Measurements from ENCODE around the gene KCNMB2.

Gene KCNMB2

DNA sequence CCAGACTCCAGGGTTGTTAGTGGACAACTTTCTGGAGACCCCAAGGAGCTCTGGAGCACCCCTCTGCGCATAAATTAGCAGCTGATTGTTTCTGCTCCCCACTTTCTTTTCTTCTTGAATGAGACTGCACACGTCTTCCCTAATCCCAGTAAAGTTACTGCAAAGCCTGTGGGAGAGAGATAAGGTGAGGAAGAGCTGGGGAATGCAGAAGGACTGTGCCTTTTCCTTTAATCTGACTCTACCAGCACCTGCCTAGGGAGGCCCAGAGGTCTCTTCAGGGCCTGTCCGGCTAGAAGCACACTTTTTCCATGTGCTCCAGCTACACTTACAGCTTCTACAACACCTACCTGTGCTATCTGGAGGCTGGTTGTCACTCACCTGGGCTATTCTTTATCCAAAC is 143.8 kb downstream of the KCNMB2 start:
- H3K27me3 ChIP-seq, result no peaks in the 10 kb centered on the region
- no peaks in the 10 kb centered on the region for H3K36me3 ChIP-seq
- TF ChIP-seq, protein P1, sequence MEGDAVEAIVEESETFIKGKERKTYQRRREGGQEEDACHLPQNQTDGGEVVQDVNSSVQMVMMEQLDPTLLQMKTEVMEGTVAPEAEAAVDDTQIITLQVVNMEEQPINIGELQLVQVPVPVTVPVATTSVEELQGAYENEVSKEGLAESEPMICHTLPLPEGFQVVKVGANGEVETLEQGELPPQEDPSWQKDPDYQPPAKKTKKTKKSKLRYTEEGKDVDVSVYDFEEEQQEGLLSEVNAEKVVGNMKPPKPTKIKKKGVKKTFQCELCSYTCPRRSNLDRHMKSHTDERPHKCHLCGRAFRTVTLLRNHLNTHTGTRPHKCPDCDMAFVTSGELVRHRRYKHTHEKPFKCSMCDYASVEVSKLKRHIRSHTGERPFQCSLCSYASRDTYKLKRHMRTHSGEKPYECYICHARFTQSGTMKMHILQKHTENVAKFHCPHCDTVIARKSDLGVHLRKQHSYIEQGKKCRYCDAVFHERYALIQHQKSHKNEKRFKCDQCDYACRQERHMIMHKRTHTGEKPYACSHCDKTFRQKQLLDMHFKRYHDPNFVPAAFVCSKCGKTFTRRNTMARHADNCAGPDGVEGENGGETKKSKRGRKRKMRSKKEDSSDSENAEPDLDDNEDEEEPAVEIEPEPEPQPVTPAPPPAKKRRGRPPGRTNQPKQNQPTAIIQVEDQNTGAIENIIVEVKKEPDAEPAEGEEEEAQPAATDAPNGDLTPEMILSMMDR (IDR thresholded peaks at IDR 0.05; ENCODE audit: low read depth, low read length), result no peak
- H3K4me1 ChIP-seq, result no peaks in the 10 kb centered on the region
- H3K9me3 ChIP-seq, result no peaks in the 10 kb centered on the region
- no peak for DNase-seq
- no peak overlapping the region for H3K4me3 ChIP-seq (ENCODE audit: low read depth, low read length)

DNA sequence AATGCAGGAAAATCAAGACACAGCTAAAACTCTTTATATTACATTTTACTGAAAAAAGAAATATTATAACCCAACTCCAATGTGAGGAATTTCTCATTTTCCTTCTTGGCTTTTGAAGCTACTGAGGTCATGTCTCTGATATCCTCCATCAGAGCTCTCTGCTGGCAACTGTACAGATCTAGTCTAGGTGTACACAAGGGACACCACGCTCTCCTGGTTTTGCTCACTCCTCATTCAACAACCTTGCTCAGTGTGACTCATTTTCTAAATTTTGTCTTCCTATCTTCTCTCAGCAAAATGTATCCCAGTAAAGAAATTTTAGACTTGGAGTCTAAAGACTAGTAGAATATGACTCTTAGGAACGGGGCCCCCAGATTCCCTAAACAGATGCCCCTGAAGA is 144.3 kb downstream of the KCNMB2 start:
- H3K4me3 ChIP-seq (ENCODE audit: low read depth, low read length), result no peak overlapping the region
- no peaks in the 10 kb centered on the region for H3K4me1 ChIP-seq
- H3K36me3 ChIP-seq, result no peaks in the 10 kb centered on the region
- no peaks in the 10 kb centered on the region for H3K9me3 ChIP-seq
- DNase-seq, result no peak
- TF ChIP-seq, protein P1 (IDR thresholded peaks at IDR 0.05; ENCODE audit: low read depth, low read length), result no peak
- H3K27me3 ChIP-seq, result no peaks in the 10 kb centered on the region

DNA sequence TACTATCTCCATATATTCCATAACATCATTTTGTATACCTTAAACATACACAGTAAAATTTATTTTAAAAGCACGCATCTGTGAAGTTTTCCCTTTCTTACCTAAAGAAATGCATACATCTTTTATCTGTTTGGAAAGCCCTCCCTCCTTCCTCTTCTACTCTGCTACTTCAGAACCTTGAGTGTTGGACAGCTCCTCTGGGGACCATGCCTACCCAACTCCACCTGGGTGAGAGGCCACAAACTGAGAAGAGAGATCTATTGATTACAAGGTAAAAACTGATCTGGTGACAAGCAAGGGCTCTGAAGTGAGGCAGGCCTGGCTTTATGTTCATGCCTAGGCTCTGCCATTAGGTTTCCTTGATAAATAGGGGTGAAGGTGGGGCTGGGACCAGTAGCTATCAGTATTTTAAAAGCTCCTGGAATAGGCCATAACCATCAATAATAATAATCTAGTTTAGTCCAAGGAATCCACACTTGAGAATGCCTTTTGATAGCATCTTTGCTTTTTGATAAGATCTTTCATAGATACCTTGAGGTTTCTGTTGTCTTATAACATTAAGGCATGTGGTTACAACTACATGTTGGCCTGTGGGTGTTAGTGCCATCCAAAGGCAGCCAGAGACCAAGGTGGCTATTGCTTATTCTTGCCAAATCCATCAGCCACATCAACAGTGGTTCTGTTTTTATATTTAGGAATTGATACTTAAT is 148.8 kb downstream of the KCNMB2 start:
- no peak for DNase-seq
- no peaks in the 10 kb centered on the region for H3K27me3 ChIP-seq
- no peak overlapping the region for H3K4me3 ChIP-seq (ENCODE audit: low read depth, low read length)
- H3K9me3 ChIP-seq, result no peaks in the 10 kb centered on the region
- H3K4me1 ChIP-seq, result no peaks in the 10 kb centered on the region
- H3K36me3 ChIP-seq, result no peaks in the 10 kb centered on the region
- TF ChIP-seq, protein P1 (IDR thresholded peaks at IDR 0.05; ENCODE audit: low read depth, low read length), result no peak

DNA sequence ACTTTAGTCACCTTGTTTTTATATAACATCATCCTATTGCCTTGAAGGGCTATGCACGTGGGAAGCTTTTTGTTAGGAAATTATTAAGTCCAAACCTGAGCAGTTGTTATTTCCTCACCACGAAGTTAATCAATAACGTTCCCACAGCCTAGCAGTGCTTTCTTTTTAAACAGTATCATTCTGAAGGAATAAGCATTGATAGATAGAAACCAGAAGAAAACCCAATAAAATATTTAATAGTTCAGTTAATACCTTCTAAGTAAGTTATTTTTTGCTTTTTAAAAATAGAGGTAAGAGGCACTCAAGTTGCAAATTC is 149.3 kb downstream of the KCNMB2 start:
- TF ChIP-seq, protein P1 (IDR thresholded peaks at IDR 0.05; ENCODE audit: low read depth, low read length), result no peak
- H3K36me3 ChIP-seq, result no peaks in the 10 kb centered on the region
- no peak for DNase-seq
- no peaks in the 10 kb centered on the region for H3K9me3 ChIP-seq
- H3K4me3 ChIP-seq (ENCODE audit: low read depth, low read length), result no peak overlapping the region
- no peaks in the 10 kb centered on the region for H3K27me3 ChIP-seq
- H3K4me1 ChIP-seq, result no peaks in the 10 kb centered on the region

DNA sequence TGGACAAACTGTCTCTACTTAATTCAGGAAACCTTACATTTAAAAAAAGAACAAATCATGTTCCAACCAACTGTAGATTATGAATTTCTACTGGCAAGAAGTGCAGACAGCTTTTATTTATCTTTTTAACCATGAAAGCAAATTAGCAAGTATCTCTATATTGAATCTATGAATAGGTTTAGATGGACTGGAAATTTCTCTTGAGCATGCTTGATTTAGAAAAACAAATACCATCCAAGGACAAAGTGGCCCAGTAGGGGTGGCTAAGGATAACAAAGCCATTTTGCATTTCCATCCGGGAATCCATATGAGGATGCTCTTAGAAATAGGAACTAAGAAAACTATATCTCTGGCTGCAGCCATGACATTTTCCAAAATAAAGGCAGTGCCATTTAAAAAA is 150.6 kb downstream of the KCNMB2 start:
- TF ChIP-seq, protein P1 (IDR thresholded peaks at IDR 0.05; ENCODE audit: low read depth, low read length), result no peak
- Histone ChIP-seq H3K9me3 (no peaks in the 10 kb centered on the region), H3K36me3 (no peaks in the 10 kb centered on the region), H3K27me3 (no peaks in the 10 kb centered on the region), H3K4me1 (no peaks in the 10 kb centered on the region), H3K4me3 (ENCODE audit: low read depth, low read length) (no peak overlapping the region)
- no peak for DNase-seq

- Histone ChIP-seq H3K36me3 (no peaks in the 10 kb centered on the region), H3K4me3 (ENCODE audit: low read depth, low read length) (no peak overlapping the region), H3K9me3 (no peaks in the 10 kb centered on the region), H3K4me1 (no peaks in the 10 kb centered on the region), H3K27me3 (no peaks in the 10 kb centered on the region)
- no peak for DNase-seq
- TF ChIP-seq, protein P1 (IDR thresholded peaks at IDR 0.05; ENCODE audit: low read depth, low read length), result no peak
Observed at GRCh38 chr3:178690571-178690970, 154.3 kb downstream of the KCNMB2 start.

Data from BE2C (cell line).